SK-N-SH (cell line): Measurements from ENCODE around the gene PCBP3. TPM values are rescaled to one million over a fixed set of nuclear protein-coding genes. Genes with fewer than 3 reads are reported as not detected.

Source experiments
- CTCF ChIA-PET: fragments of 300-600, 350-600 bp; formaldehyde crosslinking; extraction: SDS; loops from one replicate; lab custom pipeline; 2021; lab: Yijun Ruan, JAX
- POLR2A ChIA-PET: fragments of 350-600 bp; sonication (Branson Sonifier 250); formaldehyde crosslinking; extraction: SDS; loops from one replicate; lab custom pipeline; 2020; ENCODE audit warnings: antibody characterized with exemption, inconsistent platforms; lab: Yijun Ruan, JAX
- DNase-seq: peaks from one replicate; pipeline ENCODE4 v3.0.0; 2012
- H2AFZ ChIP-seq: fragments of 200-600 bp; sonication (generic); 2 replicates; pipeline ENCODE4 v1.8.1; 2016; ENCODE audit warnings: antibody characterized with exemption, mild to moderate bottlenecking, low read depth
- H3F3A ChIP-seq: fragments of 200-600 bp; sonication (generic); replicated peaks from 2 replicates; pipeline ENCODE3; 2016; ENCODE audit warnings: antibody characterized with exemption, mild to moderate bottlenecking; ENCODE audit not compliant: insufficient read depth
- H3K27ac ChIP-seq, 2 experiments: fragments of 200-500 bp in 1 of 2; fragments of 200-600 bp in 1 of 2; sonication (Bioruptor generic) in 1 of 2; sonication (generic), shearing (Covaris generic) in 1 of 2; 2 replicates each; pipeline versions ENCODE4 v1.5.1 to v1.6.1; 2014 to 2016; ENCODE audit warnings: low read depth in 2 of 2, inconsistent platforms in 1 of 2, low read length in 1 of 2, mild to moderate bottlenecking in 1 of 2, mixed read lengths in 1 of 2
- H3K27me3 ChIP-seq: fragments of 200-600 bp; sonication (generic), shearing (Covaris generic); 2 replicates; pipeline ENCODE4 v1.6.1; 2016; ENCODE audit warnings: mixed run types; ENCODE audit not compliant: insufficient read depth
- H3K36me3 ChIP-seq, 2 experiments: fragments of 200-500 bp in 1 of 2; fragments of 200-600 bp in 1 of 2; sonication (Bioruptor generic) in 1 of 2; sonication (generic) in 1 of 2; replicated peaks in 1 of 2; 2 replicates each; pipeline versions ENCODE3 to v1.5.1; 2014 to 2016; ENCODE audit warnings: low read length in 1 of 2, mild to moderate bottlenecking in 1 of 2; ENCODE audit not compliant: insufficient read depth in 2 of 2, control insufficient read depth in 1 of 2
- H3K4me1 ChIP-seq, 2 experiments: fragments of 200-500 bp in 1 of 2; fragments of 200-600 bp in 1 of 2; sonication (Bioruptor generic) in 1 of 2; sonication (generic), shearing (Covaris generic) in 1 of 2; 2 replicates each; pipeline versions ENCODE4 v1.5.1 to v1.6.1; 2014 to 2016; ENCODE audit warnings: low read depth in 1 of 2, low read length in 1 of 2, mixed run types in 1 of 2; ENCODE audit not compliant: insufficient read depth in 2 of 2, control insufficient read depth in 1 of 2
- H3K4me2 ChIP-seq: fragments of 200-600 bp; sonication (generic), shearing (Covaris generic); 2 replicates; pipeline ENCODE4 v1.6.1; 2017; ENCODE audit warnings: mixed run types
- H3K4me3 ChIP-seq, 2 experiments: fragments of 200-500 bp in 1 of 2; fragments of 200-600 bp in 1 of 2; sonication (Bioruptor generic) in 1 of 2; sonication (generic), shearing (Covaris generic) in 1 of 2; 2 replicates each; pipeline versions ENCODE4 v1.5.1 to v1.8.1; 2014 to 2016; ENCODE audit warnings: low read depth in 2 of 2, inconsistent platforms in 1 of 2, low read length in 1 of 2, mild to moderate bottlenecking in 1 of 2, mixed read lengths in 1 of 2, moderate library complexity in 1 of 2
- H3K79me2 ChIP-seq: fragments of 200-600 bp; sonication (generic); 2 replicates; pipeline ENCODE4 v1.8.1; 2017; ENCODE audit warnings: mild to moderate bottlenecking; ENCODE audit not compliant: insufficient read depth
- H3K9ac ChIP-seq: fragments of 200-600 bp; sonication (generic); 2 replicates; pipeline ENCODE4 v1.6.1; 2017; ENCODE audit warnings: mixed run types
- H3K9me2 ChIP-seq: fragments of 200-600 bp; sonication (generic); 2 replicates; pipeline ENCODE4 v1.6.1; 2017; ENCODE audit warnings: mixed run types
- H3K9me3 ChIP-seq: fragments of 200-600 bp; sonication (generic); 2 replicates; pipeline ENCODE4 v1.6.1; 2017; ENCODE audit warnings: mixed run types, mild to moderate bottlenecking, moderate library complexity
- H4K20me1 ChIP-seq: fragments of 200-600 bp; sonication (generic); 2 replicates; pipeline ENCODE4 v1.6.1; 2017; ENCODE audit warnings: mild to moderate bottlenecking, mixed run types; ENCODE audit not compliant: insufficient read depth
- CHD2 ChIP-seq: fragments of 150-350 bp; IDR thresholded peaks from 2 replicates; pipeline ENCODE4 v1.6.1; 2018; ENCODE audit warnings: low read length; ENCODE audit not compliant: partially characterized antibody
- CTCF ChIP-seq: fragments of 200-600 bp; sonication (generic); IDR thresholded peaks from 2 replicates; pipeline ENCODE4 v1.6.1; 2017; ENCODE audit warnings: antibody characterized with exemption, mild to moderate bottlenecking, moderate library complexity
- ELF1 ChIP-seq: IDR thresholded peaks from 2 replicates; pipeline ENCODE4 v1.4.0; 2012
- FOSL2 ChIP-seq: IDR thresholded peaks from 2 replicates; pipeline ENCODE4 v1.4.0; 2012; ENCODE audit warnings: low read depth, mild to moderate bottlenecking, moderate library complexity, borderline replicate concordance
- FOXJ3 ChIP-seq: sonication (generic); formaldehyde crosslinking; IDR thresholded peaks from 2 replicates; pipeline ENCODE4 v1.5.1; 2020; ENCODE audit warnings: mild to moderate bottlenecking, missing genetic modification reagents
- FOXM1 ChIP-seq: IDR thresholded peaks from 2 replicates; pipeline ENCODE4 v1.4.0; 2012; ENCODE audit warnings: low read depth, mild to moderate bottlenecking
- IRF3 ChIP-seq: fragments of 150-350 bp; IDR thresholded peaks from 2 replicates; pipeline ENCODE4 v1.6.1; 2016; ENCODE audit warnings: mild to moderate bottlenecking, low read depth, low read length
- JUND ChIP-seq: IDR thresholded peaks from 2 replicates; pipeline ENCODE4 v1.4.0; 2012
- MEF2A ChIP-seq: IDR thresholded peaks from 2 replicates; pipeline ENCODE4 v1.4.0; 2012; ENCODE audit warnings: low read depth, borderline replicate concordance
- NFIC ChIP-seq: IDR thresholded peaks from 2 replicates; pipeline ENCODE4 v1.4.0; 2012; ENCODE audit warnings: borderline replicate concordance
- POLR2AphosphoS5 ChIP-seq: IDR thresholded peaks from 2 replicates; pipeline ENCODE4 v1.6.1; 2012; ENCODE audit warnings: low read depth, low read length
- RAD21 ChIP-seq: IDR thresholded peaks from 2 replicates; pipeline ENCODE4 v1.6.1; 2012; ENCODE audit warnings: mild to moderate bottlenecking, low read length
- RCOR1 ChIP-seq: fragments of 150-350 bp; IDR thresholded peaks from 2 replicates; pipeline ENCODE4 v1.6.1; 2017; ENCODE audit warnings: antibody characterized with exemption, low read length
- RXRA ChIP-seq: IDR thresholded peaks from 2 replicates; pipeline ENCODE4 v1.4.0; 2012; ENCODE audit warnings: low read depth, mild to moderate bottlenecking, borderline replicate concordance
- SIN3A ChIP-seq: IDR thresholded peaks from 2 replicates; pipeline ENCODE4 v1.6.1; 2012; ENCODE audit warnings: low read depth, mild to moderate bottlenecking, low read length, moderate library complexity, borderline replicate concordance
- SMC3 ChIP-seq: IDR thresholded peaks from 2 replicates; pipeline ENCODE4 v1.6.1; 2012; ENCODE audit warnings: low read depth, low read length, improper control_type of control experiment
- TAF1 ChIP-seq: IDR thresholded peaks from 2 replicates; pipeline ENCODE4 v1.6.1; 2012; ENCODE audit warnings: low read depth, mild to moderate bottlenecking, low read length, moderate library complexity, borderline replicate concordance
- TCF12 ChIP-seq: IDR thresholded peaks from 2 replicates; pipeline ENCODE4 v1.4.0; 2012
- USF1 ChIP-seq: IDR thresholded peaks from 2 replicates; pipeline ENCODE4 v1.4.0; 2012; ENCODE audit warnings: low read depth, borderline replicate concordance
- USF2 ChIP-seq: fragments of 150-350 bp; IDR thresholded peaks from 2 replicates; pipeline ENCODE4 v1.6.1; 2017; ENCODE audit warnings: antibody characterized with exemption, low read length, low read depth, borderline replicate concordance
- YY1 ChIP-seq: IDR thresholded peaks from 2 replicates; pipeline ENCODE4 v1.4.0; 2012; ENCODE audit warnings: low read depth, mild to moderate bottlenecking
- WGBS: methylation state at CpG from one replicate; pipeline ENCODE4 v1.1.6; 2017; ENCODE audit warnings: low lambda C conversion rate; 5-methylcytosine and 5-hydroxymethylcytosine counted together
- polyA plus RNA-seq, 3 experiments: library from polyadenylated mRNA; depleted of rRNA; stranded (reverse); fragments of >200 nt; gene quantifications; 2 replicates each; pipeline ENCODE4 v1.2.3, GENCODE V29; 2012

Gene PCBP3
- polyA plus RNA-seq, 1 of the 3 experiments (the other 2 are of a cell fraction) = 9.5 TPM

GRCh38 chr21:45774291-45774690 lies 130.8 kb downstream of the PCBP3 start (continued):
- TF ChIP-seq USF2 (no peak), NFIC (no peak), SMC3 (no peak), USF1 (no peak), TAF1 (no peak), CHD2 (no peak), RAD21 (no peak), FOXJ3 (CRISPR knock-in tag) (no peak)

- Histone ChIP-seq H3F3A (peaks cover 3% of the 10 kb centered on the region), H3K4me2 (no peak overlapping the region), H3K27me3 (no peaks in the 10 kb centered on the region), H3K36me3 (no peaks in the 10 kb centered on the region), H3K27ac (no peak overlapping the region), H3K4me1 (no peaks in the 10 kb centered on the region), H3K9me3 (0 out of 2 replicates have a peak, but pooled peaks cover 8% of the 10 kb centered on the region), H3K79me2 (no peaks in the 10 kb centered on the region; the same call in 1 of the 2 replicates), H4K20me1 (no peaks in the 10 kb centered on the region), H2AFZ (no peak overlapping the region), H3K9me2 (no peaks in the 10 kb centered on the region), H3K9ac (no peak overlapping the region), H3K4me3 (no peak overlapping the region)
- CTCF ChIA-PET = no interaction called here
- WGBS = 72% methylated on average over 1 of the region's 1 CpG
- POLR2A ChIA-PET = no interaction called here
- TF ChIP-seq MEF2A (no peak), RXRA (no peak), CHD2 (no peak)
- DNase-seq = no peak
Observed at GRCh38 chr21:45776971-45777370, 133.4 kb downstream of the PCBP3 start.

GRCh38 chr21:45778686-45779085 lies 135.2 kb downstream of the PCBP3 start:
- Histone ChIP-seq H3K4me3 (no peak overlapping the region), H3K27ac (no peak overlapping the region), H3K27me3 (no peaks in the 10 kb centered on the region), H3F3A (peaks cover 3% of the 10 kb centered on the region), H3K9ac (no peak overlapping the region), H3K4me2 (no peak overlapping the region), H2AFZ (no peak overlapping the region), H3K79me2 (no peaks in the 10 kb centered on the region), H3K4me1 (no peaks in the 10 kb centered on the region; a peak in 1 of 4 replicates), H3K36me3 (no peaks in the 10 kb centered on the region), H3K9me2 (no peaks in the 10 kb centered on the region), H3K9me3 (0 out of 2 replicates have a peak, but pooled peaks cover 4% of the 10 kb centered on the region), H4K20me1 (no peaks in the 10 kb centered on the region)
- ChIA-PET POLR2A (no interaction called here), CTCF (interaction anchor here (1.4 to 1.7 kb wide), 2 partner anchors 11 to 223 kb away, joined by 3 to 5 read pairs; no protein-coding TSS in a partner anchor)
- WGBS = 43% methylated on average over 1 of the region's 1 CpG
- no peak for DNase-seq
- TF ChIP-seq YY1 (no peak), SIN3A (no peak), FOSL2 (no peak), FOXM1 (no peak), SMC3 (no peak), USF2 (no peak), IRF3 (no peak), JUND (no peak), POLR2AphosphoS5 (no peak), MEF2A (no peak), ELF1 (no peak), CTCF (no peak), RCOR1 (no peak), TCF12 (no peak)
